ENCODE results near the gene FKBP8.
"Not testable (repeated sequence)": the region's sequence is repeated elsewhere in the genome, so short reads cannot be mapped to it uniquely, and the experiment has no call there.

FKBP8 gene

DNA sequence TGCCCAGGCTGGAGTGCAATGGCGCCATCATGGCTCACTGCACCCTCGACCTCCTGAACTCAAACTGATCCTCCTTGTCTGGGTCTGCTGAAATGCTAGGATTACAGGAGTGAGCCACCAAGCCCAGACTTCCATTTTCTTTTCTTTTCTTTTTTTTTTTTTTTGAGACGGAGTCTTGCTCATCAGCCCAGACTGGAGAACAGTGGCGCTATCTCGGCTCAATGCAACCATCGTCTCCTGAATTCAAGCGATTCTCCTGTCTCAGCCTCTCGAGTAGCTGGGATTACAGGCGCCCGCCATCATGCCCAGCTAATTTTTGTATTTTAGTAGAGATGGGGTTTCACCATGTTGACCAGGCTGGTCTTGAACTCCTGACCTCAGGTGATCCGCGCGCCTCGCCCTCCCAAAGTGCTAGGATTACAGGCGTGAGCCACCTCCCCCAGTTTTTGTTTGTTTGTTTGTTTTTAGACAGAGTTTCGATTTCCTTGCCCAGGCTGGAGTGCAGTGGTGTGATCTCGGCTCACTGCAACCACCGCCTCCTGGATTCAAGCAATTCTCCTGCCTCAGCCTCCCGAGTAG, 20.4 kb downstream of the FKBP8 start:
- H3K4me1 Mint-ChIP-seq (ENCODE audit: low read depth in 2 of 2) = peaks cover 20 to 24% of the 10 kb centered on the region in 2 donors
- peak overlapping the region; percentile 89 to 91 for H3K4me3 Mint-ChIP-seq
- H3K9me3 Mint-ChIP-seq; DNase-seq; ATAC-seq (replicated peaks); H3K27me3 Mint-ChIP-seq: not testable (repeated sequence)
- peaks cover 37% of the 10 kb centered on the region for H3K36me3 Mint-ChIP-seq (ENCODE audit: insufficient read depth)
- peak overlapping the region; percentile 95 to 97 for H3K27ac Mint-ChIP-seq

DNA sequence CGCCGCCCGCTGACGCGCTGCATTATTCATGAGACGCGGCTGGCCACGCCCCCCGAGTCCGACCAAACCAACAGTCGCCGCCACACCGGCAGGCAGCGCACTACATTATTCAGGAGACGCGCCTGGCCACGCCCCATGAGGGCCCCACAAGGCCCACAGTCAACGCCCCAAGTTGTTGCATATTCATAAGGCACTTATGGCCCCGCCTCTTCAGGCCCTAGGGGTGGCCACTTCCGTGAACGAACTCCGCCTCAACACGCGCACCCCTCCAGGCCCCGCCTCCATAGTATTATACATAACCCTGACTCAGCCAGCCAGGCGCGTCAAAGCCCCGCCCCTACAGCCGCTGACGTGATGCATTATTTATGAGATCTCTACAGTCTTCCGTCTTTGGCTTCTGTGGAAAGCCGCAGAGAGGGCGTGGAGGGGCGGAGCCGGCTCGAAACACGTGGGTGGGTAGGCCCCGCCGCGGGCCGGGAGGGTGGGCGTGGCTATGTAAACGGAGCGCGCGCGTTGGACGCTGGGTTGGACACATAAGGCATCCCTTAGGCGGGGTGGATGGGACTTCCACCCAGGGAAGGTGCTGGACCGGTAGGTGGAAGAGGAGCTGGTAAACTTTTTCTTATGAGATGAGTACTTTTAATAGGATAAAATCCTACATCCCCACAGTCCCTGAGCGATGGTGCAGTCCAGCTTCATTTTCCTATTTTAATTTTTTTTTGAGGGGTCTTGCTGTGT, 21.1 kb downstream of the FKBP8 start:
- Mint-ChIP-seq H3K27me3 (no peaks in the 10 kb centered on the region), H3K4me3 (peak overlapping the region; percentile 89 to 91), H3K9me3 (no peaks in the 10 kb centered on the region), H3K4me1 (ENCODE audit: low read depth in 2 of 2) (peaks cover 21 to 26% of the 10 kb centered on the region in 2 donors), H3K36me3 (ENCODE audit: insufficient read depth) (peaks cover 42% of the 10 kb centered on the region), H3K27ac (peak overlapping the region; percentile 95 to 97)
- ATAC-seq (replicated peaks) (peak; percentile 81), DNase-seq (peak; percentile 99 to 100 (median 100))

DNA sequence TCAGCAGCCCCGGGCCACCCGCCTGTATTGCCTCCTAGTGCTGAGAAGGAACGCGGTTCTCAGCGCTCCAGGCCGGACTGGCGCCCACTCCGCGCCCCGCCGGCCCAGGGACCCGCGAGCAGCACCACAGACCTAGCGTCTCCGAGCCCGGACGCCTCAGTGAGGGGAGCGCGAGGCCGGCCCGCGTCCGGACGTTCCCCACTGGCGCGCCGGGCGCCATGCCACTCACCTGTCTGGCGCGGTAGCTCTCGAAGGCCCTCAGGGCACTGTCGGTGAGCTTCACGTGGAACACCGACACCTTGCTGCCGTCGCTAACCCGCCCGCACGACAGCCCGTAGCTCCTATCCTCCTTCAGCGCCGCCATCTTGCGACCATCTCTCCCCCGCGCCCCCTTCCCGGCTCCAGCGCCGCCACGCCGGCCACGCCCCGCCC, 21.7 kb downstream of the FKBP8 start, which contains the start of gene ELL:
Gene ELL, minus strand, starts transcription at position 379 of the 432 bp plus-strand sequence. Its CDS starts 15 bp downstream, at position 364.
- Mint-ChIP-seq H3K27ac (peak within 1 kb of the TSS; percentile 95 to 97), H3K27me3 (no peaks in the 10 kb centered on the region), H3K9me3 (no peaks in the 10 kb centered on the region), H3K4me3 (peak within 1 kb of the TSS; percentile 89 to 91), H3K4me1 (ENCODE audit: low read depth in 2 of 2) (peaks cover 24 to 30% of the 10 kb centered on the region in 2 donors), H3K36me3 (ENCODE audit: insufficient read depth) (peaks cover 45% of the 10 kb centered on the region)
- DNase-seq (no peak), ATAC-seq (replicated peaks) (no peak)

DNA sequence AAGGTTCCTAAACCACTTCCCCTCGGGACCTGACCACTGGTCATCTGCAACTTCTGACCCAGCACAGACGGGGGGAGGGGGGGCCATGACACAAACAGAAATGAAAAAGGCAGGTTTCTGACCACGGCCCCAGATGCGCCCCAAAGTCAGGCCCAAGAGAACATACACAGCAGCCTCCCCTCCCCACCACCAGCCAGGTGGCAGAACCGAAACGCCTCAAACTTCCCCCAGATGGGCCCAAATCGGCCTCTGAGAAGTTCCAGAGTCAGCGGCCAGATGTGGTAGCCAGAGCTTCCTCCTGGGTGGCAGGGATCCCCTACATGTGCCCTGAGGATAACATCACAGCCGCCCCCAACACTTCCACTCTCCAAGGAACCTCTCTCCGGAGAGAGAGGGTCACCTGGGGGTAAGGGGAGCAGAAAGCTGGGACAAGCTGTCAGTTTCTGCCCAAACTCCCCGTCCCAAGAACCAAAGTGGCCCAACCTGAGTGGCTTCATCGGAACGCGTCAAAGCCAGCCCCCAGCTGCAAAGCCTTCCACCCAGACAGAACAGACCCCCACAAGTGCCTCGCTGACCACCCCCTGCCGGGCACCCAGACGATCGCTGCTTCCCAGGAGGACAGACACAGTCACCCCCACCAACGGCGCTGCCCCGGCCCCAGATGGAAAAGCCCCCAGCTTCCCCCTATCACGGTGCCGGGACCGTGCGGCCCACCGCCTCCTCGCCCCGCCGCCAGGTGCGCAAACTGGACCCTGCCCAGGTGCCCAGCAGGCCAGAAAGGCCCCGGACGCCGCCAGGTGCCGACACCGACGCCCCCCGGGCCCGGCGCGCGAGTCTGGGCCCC, 22.3 kb downstream of the FKBP8 start:
- DNase-seq (no peak), ATAC-seq (replicated peaks) (no peak)
- H3K27me3 Mint-ChIP-seq = no peaks in the 10 kb centered on the region
- peaks cover 51% of the 10 kb centered on the region for H3K36me3 Mint-ChIP-seq (ENCODE audit: insufficient read depth)
- H3K4me3 Mint-ChIP-seq = peak overlapping the region; percentile 89 to 91
- H3K9me3 Mint-ChIP-seq = no peaks in the 10 kb centered on the region
- peaks cover 30 to 36% of the 10 kb centered on the region in 2 donors for H3K4me1 Mint-ChIP-seq (ENCODE audit: low read depth in 2 of 2)
- peak overlapping the region; percentile 95 to 97 for H3K27ac Mint-ChIP-seq

DNA sequence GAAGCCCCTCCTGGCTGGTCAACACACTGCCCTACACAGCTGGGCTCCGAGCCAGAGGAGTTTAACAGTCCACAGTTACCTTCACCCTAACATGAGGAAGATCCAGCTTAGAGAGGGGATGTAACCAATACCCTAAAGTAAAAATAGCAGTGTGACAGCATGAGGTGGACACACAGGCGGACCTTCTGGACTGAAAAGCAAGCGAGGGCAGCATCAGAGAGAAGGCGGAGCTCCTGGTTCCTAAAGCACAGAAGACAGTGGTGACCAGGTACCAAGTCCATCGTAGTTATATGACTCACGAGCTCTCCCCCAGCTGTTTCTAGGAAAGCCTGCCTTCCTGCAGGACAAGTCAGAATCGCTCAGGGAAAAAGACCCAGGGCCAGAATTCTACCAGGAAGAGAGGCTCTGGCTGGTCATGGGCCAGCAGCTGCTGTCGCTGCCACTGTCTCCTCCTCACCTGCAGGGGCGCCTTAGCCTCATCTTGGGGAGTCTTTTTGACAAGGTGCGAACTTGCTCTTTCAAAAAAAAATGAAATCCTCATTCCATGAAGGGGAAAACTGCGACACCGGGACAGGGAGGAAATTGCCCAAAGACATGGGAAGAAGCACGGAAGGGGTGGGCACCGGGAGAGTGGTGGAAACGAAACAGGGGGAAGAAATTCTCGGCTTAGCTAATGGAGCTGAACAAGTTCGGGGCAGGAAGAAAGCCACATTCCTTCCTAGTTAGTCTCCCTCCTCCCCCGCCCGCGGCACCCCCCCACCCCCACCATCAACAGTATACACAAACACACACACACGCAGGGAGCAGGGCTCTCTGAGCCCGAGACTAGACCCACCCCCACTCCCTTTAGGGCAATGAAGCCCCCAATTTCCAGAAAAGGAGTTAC, 23.2 kb downstream of the FKBP8 start:
- no peak for ATAC-seq (replicated peaks)
- Mint-ChIP-seq H3K4me1 (ENCODE audit: low read depth in 2 of 2) (peaks cover 34 to 43% of the 10 kb centered on the region in 2 donors), H3K4me3 (peak overlapping the region; percentile 89 to 91), H3K27me3 (no peaks in the 10 kb centered on the region), H3K9me3 (no peaks in the 10 kb centered on the region), H3K36me3 (ENCODE audit: insufficient read depth) (peaks cover 55% of the 10 kb centered on the region), H3K27ac (peak overlapping the region; percentile 95 to 97)
- peak in 2 of 3 experiments; percentile 48 to 55 for DNase-seq

DNA sequence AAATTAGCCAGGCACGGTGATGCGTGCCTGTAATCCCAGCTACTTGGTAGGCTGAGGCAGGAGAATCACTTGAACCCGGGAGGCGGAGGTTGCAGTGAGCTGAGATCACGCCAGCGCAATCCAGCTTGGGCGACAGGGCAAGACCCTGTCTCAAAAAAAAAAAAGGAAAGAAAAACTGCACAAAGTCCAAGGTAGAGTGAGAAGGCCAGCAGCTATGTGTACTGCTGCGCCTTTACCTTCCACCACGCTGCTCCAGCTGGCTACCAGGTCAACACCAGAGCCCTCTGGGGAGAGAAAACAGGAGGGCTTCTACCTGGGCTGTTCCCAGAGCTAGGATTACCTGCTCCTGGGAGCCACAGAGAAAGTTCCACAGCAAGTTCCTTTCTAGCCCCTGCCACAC, 24.7 kb downstream of the FKBP8 start:
- peaks cover 44 to 55% of the 10 kb centered on the region in 2 donors for H3K4me1 Mint-ChIP-seq (ENCODE audit: low read depth in 2 of 2)

DNA sequence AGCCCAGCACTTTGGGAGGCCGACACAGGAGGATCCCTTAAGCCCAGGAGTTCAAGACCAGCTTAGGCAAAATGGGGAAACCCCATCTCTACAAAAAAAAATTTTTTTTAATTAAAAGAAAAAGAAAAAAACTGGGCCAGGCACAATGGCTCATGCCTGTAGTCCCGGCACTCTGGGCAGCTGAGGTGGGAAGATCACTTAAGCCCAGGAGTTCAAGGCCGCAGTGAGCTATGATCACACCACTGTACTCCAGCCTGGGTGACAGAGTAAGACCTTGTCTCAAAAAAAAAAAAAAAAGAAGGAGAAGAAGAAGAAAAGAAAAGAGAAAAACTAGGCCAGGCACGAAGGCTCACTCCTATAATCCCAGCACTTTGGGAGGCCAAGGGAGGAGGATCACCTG, 25.8 kb downstream of the FKBP8 start:
- peak overlapping the region; percentile 41 to 97 for H3K27ac Mint-ChIP-seq
- no peak for ATAC-seq (replicated peaks)
- H3K4me1 Mint-ChIP-seq (ENCODE audit: low read depth in 2 of 2) = peaks cover 52 to 65% of the 10 kb centered on the region in 2 donors
- H3K4me3 Mint-ChIP-seq = peak overlapping the region; percentile 20 to 72
- H3K9me3 Mint-ChIP-seq = no peaks in the 10 kb centered on the region
- no peaks in the 10 kb centered on the region for H3K27me3 Mint-ChIP-seq
- DNase-seq = no peak
- H3K36me3 Mint-ChIP-seq (ENCODE audit: insufficient read depth) = peaks cover 75% of the 10 kb centered on the region

More for the DNA sequence above, 24.7 kb downstream of the FKBP8 start:
- Mint-ChIP-seq H3K27me3 (no peaks in the 10 kb centered on the region), H3K27ac (peak overlapping the region in 1 of 2 donors; percentile 97), H3K9me3 (no peaks in the 10 kb centered on the region), H3K4me3 (peak overlapping the region in 1 of 2 donors; percentile 89), H3K36me3 (ENCODE audit: insufficient read depth) (peaks cover 70% of the 10 kb centered on the region)
- ATAC-seq (replicated peaks) (no peak), DNase-seq (no peak)

DNA sequence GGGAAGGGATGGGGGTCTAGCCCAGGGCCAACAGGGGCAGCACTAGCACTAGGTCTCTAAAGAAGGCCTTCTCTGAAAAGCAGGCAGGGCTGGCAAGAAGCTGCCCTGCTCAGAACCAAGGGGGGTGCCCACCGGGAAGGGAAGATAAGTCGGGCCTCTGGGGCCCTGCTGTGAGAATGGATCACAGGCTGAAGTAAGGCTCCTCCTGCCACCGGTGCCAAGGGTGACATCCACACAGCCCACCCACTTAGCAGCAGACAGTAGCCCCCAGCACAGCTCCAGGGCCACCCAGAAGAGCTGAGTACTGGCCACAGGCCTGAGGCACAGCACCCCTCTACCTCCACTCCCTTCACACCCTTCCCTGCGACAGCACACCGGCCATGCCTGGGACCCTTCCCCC, 27.4 kb downstream of the FKBP8 start:
- H3K4me1 Mint-ChIP-seq (ENCODE audit: low read depth in 2 of 2) = peaks cover 59 to 69% of the 10 kb centered on the region in 2 donors
- H3K9me3 Mint-ChIP-seq = no peaks in the 10 kb centered on the region
- H3K27me3 Mint-ChIP-seq = no peaks in the 10 kb centered on the region
- ATAC-seq (replicated peaks) = no peak
- H3K36me3 Mint-ChIP-seq (ENCODE audit: insufficient read depth) = peaks cover 72% of the 10 kb centered on the region
- peak overlapping the region in 1 of 2 donors; percentile 65 for H3K4me3 Mint-ChIP-seq
- no peak for DNase-seq
- peak overlapping the region in 1 of 2 donors; percentile 97 for H3K27ac Mint-ChIP-seq

DNA sequence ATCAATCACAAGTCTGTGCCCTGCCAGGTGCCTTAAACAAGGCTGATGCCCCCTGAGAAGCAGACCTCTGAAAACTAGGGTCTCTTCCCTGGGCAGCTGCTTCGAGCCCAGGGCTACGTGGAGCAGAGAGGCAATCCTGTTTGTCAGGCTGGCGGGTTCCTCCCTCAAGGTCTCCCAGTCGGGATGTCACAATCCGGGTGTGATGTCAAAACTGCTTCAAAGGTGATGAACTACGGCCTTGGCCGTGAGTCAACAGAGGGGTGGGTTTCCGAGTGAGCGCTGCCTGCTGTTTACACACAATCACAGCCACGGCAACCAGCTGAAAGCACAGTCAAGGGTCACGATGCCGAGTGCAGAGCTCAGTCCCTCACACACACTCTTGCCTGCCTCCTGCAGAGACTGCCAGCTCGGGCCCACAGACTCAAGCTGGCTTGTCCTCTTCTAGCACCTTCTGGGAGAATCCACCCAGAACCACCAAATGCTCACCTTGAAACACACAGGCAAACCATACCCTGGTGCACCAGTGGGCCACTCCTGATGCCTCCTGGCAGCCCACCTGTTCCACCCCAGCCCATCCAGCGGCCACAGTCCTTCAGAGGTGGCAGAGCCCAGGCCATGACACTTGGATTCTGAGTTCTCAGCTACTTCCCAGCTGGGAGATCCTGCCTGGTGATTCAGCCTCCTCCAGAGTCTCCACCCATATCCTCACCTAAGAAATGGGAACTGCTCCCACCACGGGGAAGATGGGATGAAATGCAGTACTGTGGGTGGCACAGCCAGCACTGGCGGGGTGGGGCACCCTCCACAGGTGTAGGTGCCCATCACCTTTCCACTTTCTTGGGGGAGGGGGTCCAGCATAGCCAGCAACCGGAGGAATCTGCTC, 28.3 kb downstream of the FKBP8 start:
- H3K27ac Mint-ChIP-seq = peak overlapping the region; percentile 92 to 97
- H3K9me3 Mint-ChIP-seq = no peaks in the 10 kb centered on the region
- DNase-seq = peak in 2 of 3 experiments; percentile 67
- H3K36me3 Mint-ChIP-seq (ENCODE audit: insufficient read depth) = peaks cover 71% of the 10 kb centered on the region
- H3K4me1 Mint-ChIP-seq (ENCODE audit: low read depth in 2 of 2) = peaks cover 53 to 63% of the 10 kb centered on the region in 2 donors
- ATAC-seq (replicated peaks) = peak; percentile 88
- peak overlapping the region; percentile 54 to 65 for H3K4me3 Mint-ChIP-seq
- H3K27me3 Mint-ChIP-seq = no peaks in the 10 kb centered on the region

DNA sequence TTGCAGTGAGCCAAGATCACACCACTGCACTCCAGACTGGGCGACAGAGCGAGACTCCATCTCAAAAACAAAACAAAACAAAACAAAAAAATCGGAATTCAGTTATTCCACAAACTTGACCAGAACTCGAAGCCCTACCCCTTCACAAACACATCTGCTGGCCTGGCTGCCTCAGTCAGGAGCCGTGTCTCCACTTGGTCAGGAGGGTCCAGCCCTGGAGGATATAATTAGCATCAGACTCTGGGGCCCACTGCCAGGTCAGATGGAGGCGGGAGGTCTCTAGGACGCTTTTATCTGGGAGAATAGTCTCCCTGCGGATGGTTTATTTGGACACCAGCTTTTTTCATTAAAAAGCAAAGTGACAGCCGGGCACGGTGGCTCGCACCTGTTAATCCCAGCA, 29.5 kb downstream of the FKBP8 start:
- Mint-ChIP-seq H3K27me3 (no peaks in the 10 kb centered on the region), H3K27ac (peak overlapping the region; percentile 92 to 97), H3K36me3 (ENCODE audit: insufficient read depth) (peaks cover 75% of the 10 kb centered on the region), H3K4me3 (peak overlapping the region in 1 of 2 donors; percentile 65), H3K9me3 (no peaks in the 10 kb centered on the region), H3K4me1 (ENCODE audit: low read depth in 2 of 2) (peaks cover 49 to 59% of the 10 kb centered on the region in 2 donors)
- ATAC-seq (replicated peaks) (no peak), DNase-seq (no peak)

DNA sequence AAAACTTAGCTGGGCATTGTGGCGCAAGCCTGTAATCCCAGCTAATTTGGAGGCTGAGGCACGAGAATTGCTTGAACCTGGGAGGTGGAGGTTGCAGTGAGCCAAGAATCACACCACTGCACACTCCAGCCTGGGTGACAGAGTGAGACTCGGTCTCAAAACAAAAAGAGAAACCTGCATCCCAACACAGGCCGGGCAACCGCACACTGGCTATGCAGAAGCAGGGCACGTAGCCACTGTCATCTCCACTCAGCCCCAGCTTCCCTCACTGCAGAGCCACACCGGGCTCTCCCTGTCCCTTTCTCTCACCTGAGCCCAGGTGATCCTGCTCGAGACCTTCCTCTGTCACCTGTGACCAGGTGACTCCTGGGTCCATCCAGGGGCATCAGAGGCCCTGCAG, 33.2 kb downstream of the FKBP8 start:
- H3K9me3 Mint-ChIP-seq = no peaks in the 10 kb centered on the region
- ATAC-seq (replicated peaks) = no peak
- peak overlapping the region in 1 of 2 donors; percentile 99 for H3K27ac Mint-ChIP-seq
- DNase-seq = no peak
- H3K4me1 Mint-ChIP-seq (ENCODE audit: low read depth in 2 of 2) = peaks cover 60 to 72% of the 10 kb centered on the region in 2 donors
- H3K36me3 Mint-ChIP-seq (ENCODE audit: insufficient read depth) = peaks cover 70% of the 10 kb centered on the region
- no peaks in the 10 kb centered on the region for H3K27me3 Mint-ChIP-seq
- peak overlapping the region in 1 of 2 donors; percentile 44 for H3K4me3 Mint-ChIP-seq

DNA sequence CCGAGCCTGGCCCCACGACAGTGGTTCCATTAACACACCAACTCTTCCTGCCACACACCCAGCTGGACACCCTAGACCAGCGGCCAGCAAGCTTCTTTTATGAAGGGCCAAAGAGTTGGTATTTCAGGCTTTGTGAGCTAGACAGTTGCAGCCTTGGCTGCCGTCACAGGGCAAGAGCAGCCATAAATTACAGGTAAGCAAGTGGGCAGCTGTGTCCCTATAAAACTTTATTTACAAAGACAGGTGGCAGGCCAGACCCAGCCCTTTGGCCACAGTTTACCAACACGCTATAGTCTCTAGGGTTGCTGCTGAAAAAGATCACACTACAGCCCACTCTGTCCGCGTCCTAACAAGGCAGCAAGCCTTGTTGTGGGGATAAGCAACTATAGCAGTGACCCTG, 34.8 kb downstream of the FKBP8 start:
- peak overlapping the region; percentile 96 to 99 for H3K27ac Mint-ChIP-seq
- no peaks in the 10 kb centered on the region for H3K9me3 Mint-ChIP-seq
- DNase-seq (no peak), ATAC-seq (replicated peaks) (no peak)
- H3K4me3 Mint-ChIP-seq = peak overlapping the region; percentile 19 to 81
- no peaks in the 10 kb centered on the region for H3K27me3 Mint-ChIP-seq
- peaks cover 69% of the 10 kb centered on the region for H3K36me3 Mint-ChIP-seq (ENCODE audit: insufficient read depth)
- H3K4me1 Mint-ChIP-seq (ENCODE audit: low read depth in 2 of 2) = peaks cover 60 to 74% of the 10 kb centered on the region in 2 donors

Measured in effector memory CD8-positive, alpha-beta T cell (primary cell).